T47D (cell line): Measurements from ENCODE around the gene IL17RA.

ENCODE experiments used
- DNase-seq, 2 experiments: peaks; one replicate each; pipeline versions ENCODE4 v3.0.0 to v3.0.0-alpha.2; 2011 to 2012; ENCODE audit warnings: low read depth in 1 of 2, low spot score in 1 of 2
- JUND ChIP-seq: IDR thresholded peaks from 2 replicates; pipeline ENCODE4 v1.6.1; 2012; ENCODE audit warnings: low read depth
- in situ Hi-C: cut with HindIII; loops from 2 replicates; pipeline ENCODE4 v1.10.0; 2016; ENCODE audit warnings: low sequenced_read_pairs, low pct_unique_long_range_greater_than_20kb

The IL17RA gene

GRCh38 chr22:17063411-17064106 lies 21.2 kb upstream of the IL17RA start:
- no peak for TF ChIP-seq JUND
- DNase-seq: peak; percentile 33 to 57
- in situ Hi-C loops: no loop called here

DNA sequence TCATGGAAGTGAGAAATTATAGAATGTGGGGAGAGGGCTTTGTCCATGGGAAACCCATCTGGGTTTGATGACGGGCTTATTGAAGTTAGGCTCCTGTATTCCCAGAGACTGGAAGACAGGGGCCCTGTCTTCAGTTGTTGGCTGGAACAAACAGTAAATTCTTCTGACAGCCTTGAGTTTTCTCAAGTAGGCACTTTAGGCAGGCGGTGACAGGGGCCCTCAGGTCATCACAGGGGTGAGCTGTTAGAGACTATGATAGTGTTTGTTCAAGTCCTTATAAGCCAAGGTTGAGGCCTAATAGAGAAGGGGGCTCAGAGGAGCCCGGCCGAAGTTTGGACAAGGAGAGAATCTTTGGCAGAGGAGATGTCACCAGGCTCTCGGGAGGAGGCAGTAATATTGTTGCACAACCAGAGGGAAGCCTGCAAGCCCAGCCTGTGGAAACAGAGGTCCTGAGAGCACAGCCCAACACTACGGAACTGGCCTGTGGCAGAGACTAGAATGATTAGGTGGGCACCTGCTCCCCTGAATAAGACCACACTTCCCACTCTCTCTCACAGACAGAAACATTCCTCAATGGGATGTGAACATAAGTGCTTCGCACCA lies 20.2 kb upstream of the IL17RA start:
- no peak for DNase-seq
- in situ Hi-C loops: no loop called here
- TF ChIP-seq JUND: no peak

GRCh38 chr22:17065433-17065832 lies 19.4 kb upstream of the IL17RA start:
- no peak for TF ChIP-seq JUND
- DNase-seq: no peak
- in situ Hi-C loops: no loop called here

- no peak for TF ChIP-seq JUND
- in situ Hi-C loops: no loop called here
- no peak for DNase-seq
Measured at GRCh38 chr22:17072877-17073276, 11.9 kb upstream of the IL17RA start.

DNA sequence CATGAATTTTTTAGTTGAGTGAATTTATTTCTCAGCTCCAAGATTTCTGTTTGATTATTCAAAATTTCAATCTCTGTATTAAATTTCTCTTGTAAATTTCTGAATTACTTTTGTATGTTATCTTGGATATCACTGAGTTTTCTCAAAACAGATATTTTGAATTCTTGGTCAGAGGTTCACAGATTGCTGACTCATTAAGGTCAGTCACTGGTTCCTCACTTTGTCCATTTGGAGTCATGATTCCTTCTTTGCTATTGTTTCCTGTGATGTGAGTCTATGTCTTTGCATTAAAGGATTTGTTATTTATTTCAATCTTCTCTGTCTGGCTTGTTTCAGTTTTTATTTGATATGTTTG lies 10.2 kb upstream of the IL17RA start:
- DNase-seq: no peak
- in situ Hi-C loops: no loop called here
- TF ChIP-seq JUND: no peak

DNA sequence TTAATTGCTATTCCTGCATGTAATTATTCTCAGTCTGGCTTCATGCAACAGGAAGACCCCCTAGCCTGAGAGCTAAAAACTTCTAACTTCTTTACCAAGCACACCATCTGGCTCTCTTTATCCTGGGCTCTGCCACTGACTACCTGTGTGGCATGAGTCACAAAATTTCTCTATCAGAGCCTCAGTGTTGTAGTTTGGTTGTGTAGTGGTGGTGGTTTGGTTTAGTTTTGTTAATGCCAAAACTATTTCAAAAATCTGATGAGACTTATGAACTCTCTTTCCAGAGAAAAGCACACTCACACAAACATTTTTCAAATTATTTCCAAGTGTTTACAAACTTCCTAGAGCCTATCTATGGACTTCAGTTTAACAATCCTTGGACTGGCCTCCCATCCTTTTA lies 7.5 kb upstream of the IL17RA start:
- no peak for DNase-seq
- no peak for TF ChIP-seq JUND
- in situ Hi-C loops: no loop called here

DNA sequence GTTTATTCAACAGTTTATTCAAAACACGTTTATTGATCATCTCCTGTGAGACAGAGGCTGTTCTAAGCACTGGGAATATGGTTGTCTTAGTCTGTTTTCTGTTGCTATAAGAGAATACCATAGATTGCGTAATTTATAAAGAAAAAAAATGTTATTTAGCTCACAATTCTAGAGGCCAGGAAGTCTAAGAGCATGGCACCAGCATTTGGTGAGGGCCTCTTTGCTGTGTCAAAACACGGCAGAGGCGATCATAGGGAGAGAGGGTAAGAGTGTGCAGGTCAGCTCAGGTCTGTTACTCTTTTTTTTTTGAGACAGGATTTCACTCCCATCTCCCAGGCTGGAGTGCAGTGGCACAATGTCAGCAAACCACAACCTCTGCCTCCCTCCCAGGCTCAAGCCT lies 5.2 kb upstream of the IL17RA start:
- in situ Hi-C loops: no loop called here
- DNase-seq: no peak
- TF ChIP-seq JUND: no peak

DNA sequence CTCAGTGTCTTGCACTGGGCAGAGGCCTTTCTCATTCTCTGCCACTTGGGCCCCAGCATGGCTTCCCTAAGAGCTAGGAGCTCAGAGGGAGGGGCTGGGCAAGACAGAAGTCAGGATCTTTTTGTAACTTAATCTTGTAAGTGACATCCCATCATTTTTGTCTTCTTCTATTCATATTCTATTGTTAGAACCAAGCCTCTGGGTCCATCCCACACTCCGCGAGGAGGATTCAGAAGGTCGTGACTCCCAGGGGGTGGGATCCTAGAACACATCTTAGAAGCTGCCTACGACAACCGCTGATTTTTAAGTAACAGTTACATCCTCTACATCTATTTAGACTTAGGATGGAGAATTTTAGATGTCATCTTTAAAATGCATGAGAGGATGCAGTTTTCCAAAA lies 1.5 kb upstream of the IL17RA start:
- in situ Hi-C loops: no loop called here
- DNase-seq: no peak
- TF ChIP-seq JUND: no peak

DNA sequence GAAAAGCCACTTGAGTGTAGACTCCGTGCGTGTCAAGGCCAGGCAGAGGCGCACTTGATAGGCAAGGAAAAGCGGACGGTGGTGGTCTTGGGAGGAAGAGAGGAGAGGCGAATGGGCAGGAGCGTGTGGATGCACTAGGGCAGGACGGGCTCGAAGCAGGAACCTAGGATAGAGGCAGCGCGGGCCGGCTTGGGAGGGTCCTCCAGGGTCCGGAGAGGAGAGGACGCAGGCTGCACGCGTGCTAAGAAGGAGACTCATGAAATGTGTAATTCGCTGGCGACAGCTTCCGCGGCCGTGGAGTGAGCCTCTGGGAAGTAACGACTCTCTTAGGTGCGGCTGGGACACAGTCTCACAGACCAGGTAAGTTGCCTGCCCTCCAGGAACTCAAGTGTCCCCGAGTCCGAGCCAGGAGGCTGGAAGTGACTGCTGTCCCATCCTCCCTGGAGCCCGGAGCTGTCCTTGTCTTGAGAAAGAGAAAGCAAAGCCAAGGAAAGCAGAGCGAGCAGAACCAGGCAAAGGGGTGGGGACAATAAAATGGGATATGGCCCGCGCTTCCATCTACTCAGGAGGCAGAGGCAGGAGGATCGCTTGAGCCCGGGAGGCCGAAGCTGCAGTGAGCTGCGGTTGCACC lies 874 bp upstream of the IL17RA start:
- DNase-seq: peak in 1 of 2 experiments; percentile 10

DNA sequence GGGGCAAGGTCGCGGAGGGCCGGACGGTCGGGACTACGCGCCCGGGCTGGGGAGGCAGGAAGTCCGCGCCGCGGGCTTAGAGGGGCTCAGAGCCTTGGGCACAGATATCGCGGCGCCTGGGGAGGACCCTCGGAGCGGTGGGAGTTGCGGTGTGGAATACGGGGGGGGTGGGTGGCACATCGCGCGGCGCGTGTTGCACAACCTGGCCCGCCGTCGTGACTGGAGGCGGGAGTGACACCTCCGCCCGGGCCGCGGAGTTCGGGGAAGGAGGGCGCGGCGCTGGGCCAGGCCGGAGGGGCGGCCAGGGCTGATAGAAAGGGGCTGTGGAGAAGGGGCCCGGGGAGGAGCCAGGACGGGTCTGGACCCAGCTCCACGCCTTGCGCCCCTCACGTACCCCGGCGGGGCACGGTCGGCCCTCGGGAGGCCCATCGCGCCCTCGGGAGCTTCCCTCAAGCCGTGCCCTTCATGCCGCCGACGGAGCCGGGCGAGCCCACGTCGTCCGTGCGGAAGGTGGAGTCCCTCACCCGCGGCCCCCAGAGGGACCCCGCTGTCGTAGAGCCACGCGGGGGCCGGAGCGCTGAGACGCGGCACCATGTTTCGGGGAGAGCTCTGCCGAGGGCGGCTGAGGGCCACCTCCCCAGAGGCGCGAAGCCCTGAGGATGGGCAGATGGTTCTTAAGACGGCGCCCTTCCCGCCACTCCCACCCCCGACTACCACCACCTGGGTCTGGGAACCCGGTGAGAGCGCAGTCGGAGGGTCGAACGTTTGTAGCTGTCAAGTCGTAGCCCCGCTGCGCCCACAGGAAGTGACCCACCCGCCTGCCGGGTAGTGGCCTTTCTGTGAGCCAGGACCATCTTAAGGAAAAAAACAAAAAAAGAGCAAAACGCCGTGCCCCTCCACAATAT lies 729 bp downstream of the IL17RA start:
- DNase-seq: peak in 1 of 2 experiments; percentile 32
- in situ Hi-C loops: no loop called here
- TF ChIP-seq JUND: no peak

More for the DNA sequence above, 874 bp upstream of the IL17RA start:
- in situ Hi-C loops: no loop called here
- TF ChIP-seq JUND: no peak

DNA sequence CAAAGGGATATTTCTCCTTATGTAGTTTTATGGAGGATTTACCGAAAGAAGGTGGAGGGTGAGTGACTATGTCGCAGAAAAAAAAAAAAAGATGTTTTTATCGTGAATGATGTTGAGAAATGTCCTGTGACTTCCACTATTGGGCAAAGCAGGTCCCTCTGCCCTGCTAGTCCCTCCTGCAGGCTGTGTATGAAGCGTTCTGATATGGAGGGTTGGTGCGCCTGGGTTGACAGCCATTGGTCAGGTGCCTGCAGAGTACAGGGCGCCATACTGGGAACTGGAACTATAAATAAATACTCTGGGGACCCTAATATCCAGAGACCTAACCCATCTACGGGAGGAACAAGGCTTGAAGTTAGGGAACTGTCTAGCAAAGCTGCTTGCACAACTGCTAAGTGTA lies 1.5 kb downstream of the IL17RA start:
- DNase-seq: no peak
- TF ChIP-seq JUND: no peak
- in situ Hi-C loops: no loop called here

DNA sequence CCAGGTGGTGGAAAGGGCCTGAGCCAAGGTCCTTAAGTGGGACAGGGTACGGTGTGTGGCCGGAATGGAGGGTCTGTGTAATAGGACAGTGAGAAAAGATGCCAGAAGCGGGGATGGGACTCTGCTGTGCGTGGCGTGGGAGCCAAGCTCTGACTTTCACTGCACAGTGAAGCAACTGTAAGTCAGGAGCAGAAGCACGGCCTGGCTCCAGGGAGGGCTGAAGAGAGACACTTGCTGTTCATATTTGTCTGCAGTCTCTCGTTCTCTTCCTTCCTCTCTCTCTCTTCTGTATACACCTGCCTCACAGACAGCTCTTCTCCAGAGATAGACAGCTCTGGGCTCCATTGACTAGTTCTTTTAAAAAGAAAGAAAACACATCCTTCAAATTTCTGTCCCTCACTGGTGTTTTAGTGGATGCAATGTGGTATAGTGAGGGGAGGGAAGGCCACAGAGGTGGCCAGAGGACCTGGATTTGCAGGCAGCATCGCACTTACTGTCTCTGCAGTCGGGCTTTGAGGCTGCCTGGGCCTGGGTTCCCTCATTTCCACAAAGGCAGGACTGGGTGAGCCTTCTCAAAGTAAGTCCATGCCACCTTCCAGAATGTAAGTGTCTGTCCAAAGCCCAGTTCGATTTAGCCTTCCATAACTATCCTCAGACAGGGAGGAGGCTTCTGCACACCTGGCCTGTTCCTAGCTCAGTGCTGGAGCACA lies 2.1 kb downstream of the IL17RA start:
- no peak for TF ChIP-seq JUND
- in situ Hi-C loops: no loop called here
- no peak for DNase-seq
